Spleen (tissue), 11 donors: ENCODE measurements around the gene RAP2C. TPM values are rescaled to one million over a fixed set of nuclear protein-coding genes. Genes with fewer than 3 reads are reported as not detected.

Experiments
- DNase-seq: peaks from one replicate; pipeline ENCODE4 v3.0.0-alpha.2; 2020
- H3K27ac ChIP-seq, 8 donors: fragments of 200-600 bp; sonication (generic) in 7 of 8; 1 replicate in 4 of 8; 2 replicates in 4 of 8; pipeline versions ENCODE4 v1.5.0 to v1.8.0; 2016 to 2021; ENCODE audit warnings: inconsistent platforms in 4 of 8, mild to moderate bottlenecking in 4 of 8, moderate library complexity in 1 of 8
- H3K27me3 ChIP-seq, 7 donors: fragments of 200-600 bp; sonication (generic) in 6 of 7; replicated peaks in 1 of 7; 1 replicate in 4 of 7; 2 replicates in 3 of 7; pipeline versions ENCODE4 v1.5.0 to v1.8.0; 2016 to 2021; ENCODE audit warnings: inconsistent platforms in 3 of 7, mild to moderate bottlenecking in 1 of 7
- H3K36me3 ChIP-seq, 6 donors: fragments of 200-600 bp; sonication (generic) in 5 of 6; 1 replicate in 4 of 6; 2 replicates in 2 of 6; pipeline versions ENCODE4 v1.5.0 to v1.8.0; 2016 to 2021; ENCODE audit warnings: inconsistent platforms in 2 of 6
- H3K4me1 ChIP-seq, 6 donors: fragments of 200-600 bp; sonication (generic) in 5 of 6; 1 replicate in 3 of 6; 2 replicates in 3 of 6; pipeline versions ENCODE4 v1.5.0 to v1.8.0; 2016 to 2021; ENCODE audit warnings: inconsistent platforms in 3 of 6
- H3K4me3 ChIP-seq, 8 donors: fragments of 200-600 bp; sonication (generic) in 7 of 8; 1 replicate in 4 of 8; 2 replicates in 4 of 8; pipeline versions ENCODE4 v1.5.0 to v1.8.0; 2016 to 2021; ENCODE audit warnings: inconsistent platforms in 4 of 8, mild to moderate bottlenecking in 4 of 8, moderate library complexity in 2 of 8
- H3K9me3 ChIP-seq, 8 donors: fragments of 200-600 bp; sonication (generic) in 7 of 8; 1 replicate in 4 of 8; 2 replicates in 4 of 8; pipeline versions ENCODE4 v1.5.0 to v1.8.0; 2016 to 2021; ENCODE audit warnings: inconsistent platforms in 4 of 8
- CTCF ChIP-seq, 11 experiments: fragments of 200-600 bp in 7 of 11; fragments of 450-650 bp in 4 of 11; sonication (generic) in 4 of 11; IDR thresholded peaks in 8 of 11; conservative IDR thresholded peaks in 3 of 11; 1 replicate in 7 of 11; 2 replicates in 4 of 11; pipeline versions ENCODE4 v1.4.0 to v1.8.0; 2016 to 2021; ENCODE audit warnings: antibody characterized with exemption in 11 of 11, inconsistent platforms in 4 of 11, mild to moderate bottlenecking in 1 of 11
- POLR2A ChIP-seq, 3 donors: fragments of 450-650 bp; IDR thresholded peaks; one replicate each; pipeline ENCODE4 v1.5.1; 2017; ENCODE audit warnings: antibody characterized with exemption in 3 of 3, mild to moderate bottlenecking in 1 of 3
- POLR2AphosphoS5 ChIP-seq, 3 donors: sonication (generic); formaldehyde crosslinking; IDR thresholded peaks; one replicate each; pipeline ENCODE4 v1.5.1; 2017; ENCODE audit warnings: antibody characterized with exemption in 3 of 3
- WGBS, 5 donors: extraction: QIAGEN DNeasy Blood & Tissue Kit in 3 of 5; methylation state at CpG; one replicate each; pipeline versions ENCODE4 v1.1.5 to v1.1.7; 2013 to 2018; 5-methylcytosine and 5-hydroxymethylcytosine counted together
- intact Hi-C: fragments of 100-400 bp; cut with DNase I; formaldehyde crosslinking; loops from one replicate; pipeline ENCODE4 v1.15.0; 2023; ENCODE audit warnings: low total_unique reads
- polyA plus RNA-seq, 3 donors: library from polyadenylated mRNA; stranded (reverse); fragments of 200-250 nt; gene quantifications; one replicate each; pipeline ENCODE4 v1.2.1, GENCODE V29; 2013
- total RNA-seq, 7 donors: library from RNA; depleted of rRNA in 3 of 7; stranded (reverse); fragments of >200 nt in 3 of 7; fragmentation: NEBNext Ultra II Directional in 4 of 7; extraction: Animal tissue kit (Norgen Biotek cat#: 25700) in 4 of 7; gene quantifications; one replicate each; pipeline versions ENCODE4 v1.1.0 to v1.2.1, GENCODE V29; 2016 to 2021
- donor health status: healthy with polysubstance abuse.
- donor health status: DM: no; HTN: no; CAD: no; lungs with moderate emphysema.
- donor health status: DM: no; HTN: no; CAD: no.
- donor health status: Bipolar disorder and iron deficiency.
- donor health status: healthy.
- donor health status: DM: no; HTN: no; CAD: no.
- donor health status: DM: yes; HTN: yes; CAD: no.

Gene RAP2C
- total and polyA plus RNA-seq, 10 donors: 22.5 to 38.5 (median 28.9) TPM

- H3K9me3 ChIP-seq: no peaks in the 10 kb centered on the region
- intact Hi-C loops: no loop called here
- no peak overlapping the region for H3K4me3 ChIP-seq
- 76 to 93% (median 90%) methylated on average over 1 of the region's 1 CpG for WGBS, 5 donors
- no peak for DNase-seq
- no peaks in the 10 kb centered on the region for H3K27me3 ChIP-seq
- TF ChIP-seq CTCF (IDR thresholded peaks at IDR 0.05 in 8 of 11, conservative IDR thresholded peaks at IDR 0.05 in 3 of 11) (no peak), POLR2AphosphoS5 (IDR thresholded peaks at IDR 0.05) (no peak), POLR2A (IDR thresholded peaks at IDR 0.05) (no peak)
- H3K4me1 ChIP-seq: peaks cover 0 to 23% (median 1%) of the 10 kb centered on the region in 6 donors
- H3K27ac ChIP-seq: no peak overlapping the region
- peaks cover 0 to 38% (median 2%) of the 10 kb centered on the region in 6 donors for H3K36me3 ChIP-seq
Measured at GRCh38 chrX:132204629-132205028, 14.6 kb downstream of the RAP2C start.

GRCh38 chrX:132200976-132201375 lies 18.3 kb downstream of the RAP2C start:
- intact Hi-C loops: no loop called here
- H3K4me1 ChIP-seq: no peaks in the 10 kb centered on the region
- H3K27ac ChIP-seq: no peak overlapping the region
- TF ChIP-seq CTCF (IDR thresholded peaks at IDR 0.05 in 8 of 11, conservative IDR thresholded peaks at IDR 0.05 in 3 of 11): no peak
- H3K9me3 ChIP-seq: no peaks in the 10 kb centered on the region
- H3K27me3 ChIP-seq: no peaks in the 10 kb centered on the region
- WGBS, 5 donors: 74 to 95% (median 93%) methylated on average over 5 of the region's 5 CpGs
- H3K36me3 ChIP-seq: peaks cover 0 to 33% (median 0%) of the 10 kb centered on the region in 6 donors
- no peak overlapping the region for H3K4me3 ChIP-seq
- no peak for DNase-seq

- H3K27me3 ChIP-seq: no peaks in the 10 kb centered on the region
- no peak for TF ChIP-seq POLR2A (IDR thresholded peaks at IDR 0.05)
- no peaks in the 10 kb centered on the region for H3K9me3 ChIP-seq
- WGBS, 5 donors: 71 to 99% (median 95%) methylated on average over 6 of the region's 6 CpGs
- H3K36me3 ChIP-seq: peaks cover 0 to 24% (median 0%) of the 10 kb centered on the region in 6 donors
- intact Hi-C loops: no loop called here
- no peak overlapping the region for H3K27ac ChIP-seq
- no peak overlapping the region for H3K4me3 ChIP-seq
- no peaks in the 10 kb centered on the region for H3K4me1 ChIP-seq
- no peak for DNase-seq
Measured at GRCh38 chrX:132199941-132200340, 19.3 kb downstream of the RAP2C start.

- 92 to 98% (median 97%) methylated on average over 12 to 29 of the region's 29 CpGs for WGBS, 5 donors
- H3K9me3 ChIP-seq: peaks cover 0 to 12% (median 0%) of the 10 kb centered on the region in 8 donors
- TF ChIP-seq POLR2A (IDR thresholded peaks at IDR 0.05) (no peak), POLR2AphosphoS5 (IDR thresholded peaks at IDR 0.05) (no peak), CTCF (IDR thresholded peaks at IDR 0.05 in 8 of 11, conservative IDR thresholded peaks at IDR 0.05 in 3 of 11) (no peak)
- no peak overlapping the region for H3K4me3 ChIP-seq
- no peaks in the 10 kb centered on the region for H3K27me3 ChIP-seq
- DNase-seq: no peak
- intact Hi-C loops: no loop called here
- H3K27ac ChIP-seq: no peak overlapping the region
- H3K36me3 ChIP-seq: no peaks in the 10 kb centered on the region
- no peaks in the 10 kb centered on the region for H3K4me1 ChIP-seq
Measured at GRCh38 chrX:132193872-132194574, 25.2 kb downstream of the RAP2C start.
